GM18507 (cell line): ENCODE results near the gene SLC5A2.
"Not testable (repeated sequence)": the region's sequence is repeated elsewhere in the genome, so short reads cannot be mapped to it uniquely, and the experiment has no call there.

Experiments
- DNase-seq: peaks from one replicate; pipeline ENCODE4 v3.0.0; 2011; ENCODE audit warnings: low read depth; ENCODE audit not compliant: insufficient read length; ENCODE audit errors: extremely low spot score
- FAIRE-seq: peaks from 2 replicates; lab custom pipeline; 2011; peaks lifted over from hg19 to GRCh38; lab: Jason Lieb, UNC

SLC5A2 gene

GRCh38 chr16:31488468-31489297 lies 5.8 kb downstream of the SLC5A2 start:
- FAIRE-seq: no peak

GRCh38 chr16:31489298-31489564 lies 6.3 kb downstream of the SLC5A2 start:
- DNase-seq (no peak), FAIRE-seq (no peak)

More at GRCh38 chr16:31488468-31489297, 5.8 kb downstream of the SLC5A2 start:
- no peak for DNase-seq

GRCh38 chr16:31489616-31490584 lies 7.0 kb downstream of the SLC5A2 start:
- DNase-seq (no peak), FAIRE-seq (no peak)

GRCh38 chr16:31491778-31492418 lies 9.0 kb downstream of the SLC5A2 start:
- no peak for FAIRE-seq

GRCh38 chr16:31493506-31494125 lies 10.7 kb downstream of the SLC5A2 start:
- DNase-seq (no peak), FAIRE-seq (no peak)

More at GRCh38 chr16:31491778-31492418, 9.0 kb downstream of the SLC5A2 start:
- DNase-seq: no peak

- no peak for DNase-seq
- FAIRE-seq: no peak
These were observed 13.7 kb downstream of the SLC5A2 start for GRCh38 chr16:31496670-31497069.

- no peak for DNase-seq
- no peak for FAIRE-seq
These were observed 15.6 kb downstream of the SLC5A2 start for GRCh38 chr16:31498493-31498892.

GRCh38 chr16:31499928-31500327 lies 17.0 kb downstream of the SLC5A2 start:
- FAIRE-seq: no peak
- DNase-seq: no peak

- FAIRE-seq (no peak), DNase-seq (no peak)
These were observed 18.5 kb downstream of the SLC5A2 start for GRCh38 chr16:31501226-31501965.

GRCh38 chr16:31501966-31502348 lies 19.0 kb downstream of the SLC5A2 start:
- DNase-seq (no peak), FAIRE-seq (no peak)

- FAIRE-seq: no peak
- no peak for DNase-seq
These were observed 20.1 kb downstream of the SLC5A2 start for GRCh38 chr16:31502981-31503380.

- not testable (repeated sequence) for DNase-seq, FAIRE-seq
These were observed 20.6 kb downstream of the SLC5A2 start for GRCh38 chr16:31503555-31503954.

- FAIRE-seq: no peak
- no peak for DNase-seq
These were observed 21.2 kb downstream of the SLC5A2 start for GRCh38 chr16:31504159-31504558.

- no peak for DNase-seq
- FAIRE-seq: no peak
These were observed 22.6 kb downstream of the SLC5A2 start for GRCh38 chr16:31505483-31505882.

- no peak for FAIRE-seq
- no peak for DNase-seq
These were observed 24.6 kb downstream of the SLC5A2 start for GRCh38 chr16:31507617-31507928.

GRCh38 chr16:31507929-31508705 lies 25.2 kb downstream of the SLC5A2 start, which contains the start of gene RUSF1:
RUSF1 (minus strand) TSS chr16:31508391; CDS start chr16:31508373, 18 bp downstream.
- DNase-seq (peak; percentile 78), FAIRE-seq (peak; percentile 71)

GRCh38 chr16:31508706-31509195 lies 25.8 kb downstream of the SLC5A2 start:
- DNase-seq: no peak
- FAIRE-seq: no peak

- no peak for FAIRE-seq
- no peak for DNase-seq
These were observed 30.2 kb downstream of the SLC5A2 start for GRCh38 chr16:31513126-31513525.
